AG09319 (cell line): ENCODE data around the gene PLP1.

Source experiments
- DNase-seq: peaks from one replicate; pipeline ENCODE4 v3.0.0-alpha.2; 2010; ENCODE audit warnings: low read depth; ENCODE audit errors: extremely low read depth
- CTCF ChIP-seq: IDR thresholded peaks from 2 replicates; pipeline ENCODE4 v1.5.1; 2011; ENCODE audit warnings: low read depth, mild to moderate bottlenecking, inconsistent platforms, low read length, moderate library complexity

Gene PLP1

GRCh38 chrX:103776546-103776945 is at the start of gene PLP1:
PLP1 (plus strand) TSS chrX:103776840; CDS start chrX:103776996, 156 bp downstream.
- TF ChIP-seq CTCF: no peak

GRCh38 chrX:103727115-103727514 is 49.5 kb upstream of the PLP1 start:
- no peak for DNase-seq
- TF ChIP-seq CTCF: no peak

More at GRCh38 chrX:103776546-103776945, at the start of gene PLP1:
- DNase-seq: no peak

GRCh38 chrX:103729015-103729414 is 47.6 kb upstream of the PLP1 start:
- DNase-seq: no peak
- TF ChIP-seq CTCF: no peak

GRCh38 chrX:103730147-103730795 is 46.4 kb upstream of the PLP1 start:
- no peak for DNase-seq
- no peak for TF ChIP-seq CTCF

GRCh38 chrX:103730796-103731493 is 45.7 kb upstream of the PLP1 start:
- DNase-seq: no peak

GRCh38 chrX:103733017-103733416 is 43.6 kb upstream of the PLP1 start:
- no peak for TF ChIP-seq CTCF
- no peak for DNase-seq

More at GRCh38 chrX:103730796-103731493, 45.7 kb upstream of the PLP1 start:
- no peak for TF ChIP-seq CTCF

GRCh38 chrX:103734125-103734760 is 42.4 kb upstream of the PLP1 start:
- no peak for DNase-seq
- TF ChIP-seq CTCF: no peak
